Osteocyte (in vitro differentiated cells): Measurements from ENCODE around the gene CCER1. TPM values are rescaled to one million over a fixed set of nuclear protein-coding genes. Genes with fewer than 3 reads are reported as not detected.

Source experiments
- DNase-seq: peaks from one replicate; pipeline ENCODE4 v3.0.0; 2021; ENCODE audit warnings: mixed read lengths; ENCODE audit not compliant: unreplicated experiment; ENCODE audit errors: extremely low spot score
- H3K27ac Mint-ChIP-seq: one replicate; pipeline ENCODE4 v1.8.0; 2021; ENCODE audit warnings: mild to moderate bottlenecking, mixed read lengths; ENCODE audit not compliant: unreplicated experiment
- H3K27me3 Mint-ChIP-seq: one replicate; pipeline ENCODE4 v1.8.0; 2021; ENCODE audit warnings: mixed read lengths; ENCODE audit not compliant: unreplicated experiment
- H3K36me3 Mint-ChIP-seq: one replicate; pipeline ENCODE4 v1.8.0; 2021; ENCODE audit warnings: mixed read lengths; ENCODE audit not compliant: unreplicated experiment
- H3K4me1 Mint-ChIP-seq: one replicate; pipeline ENCODE4 v1.8.0; 2021; ENCODE audit warnings: mixed read lengths; ENCODE audit not compliant: unreplicated experiment
- H3K4me3 Mint-ChIP-seq: one replicate; pipeline ENCODE4 v1.8.0; 2021; ENCODE audit warnings: mild to moderate bottlenecking, moderate library complexity, mixed read lengths; ENCODE audit not compliant: unreplicated experiment
- H3K9me3 Mint-ChIP-seq: one replicate; pipeline ENCODE4 v1.8.0; 2021; ENCODE audit warnings: mixed read lengths; ENCODE audit not compliant: unreplicated experiment
- CTCF ChIP-seq: fragments of 200-600 bp; sonication (generic); IDR thresholded peaks from 2 replicates; pipeline ENCODE4 v1.5.0; 2021; ENCODE audit warnings: antibody characterized with exemption, mild to moderate bottlenecking, moderate library complexity
- total RNA-seq: library from RNA; stranded (reverse); gene quantifications from 2 replicates; pipeline ENCODE4 v1.2.1, GENCODE V29; 2021

CCER1 gene
- total RNA-seq, 1 donor from 2014 or later, result not detected

GRCh38 chr12:90954428-90954827 lies 548 bp downstream of the CCER1 start:
- H3K36me3 Mint-ChIP-seq, result no peaks in the 10 kb centered on the region
- no peak overlapping the region for H3K27ac Mint-ChIP-seq
- no peak for DNase-seq
- H3K9me3 Mint-ChIP-seq, result no peaks in the 10 kb centered on the region
- no peak for TF ChIP-seq CTCF
- peaks cover 5% of the 10 kb centered on the region for H3K4me1 Mint-ChIP-seq
- H3K4me3 Mint-ChIP-seq, result no peak overlapping the region
- H3K27me3 Mint-ChIP-seq, result peaks cover 3% of the 10 kb centered on the region

- Mint-ChIP-seq H3K36me3 (no peaks in the 10 kb centered on the region), H3K4me1 (peaks cover under 1% of the 10 kb centered on the region), H3K27ac (no peak overlapping the region), H3K27me3 (peaks cover 3% of the 10 kb centered on the region), H3K4me3 (no peak overlapping the region), H3K9me3 (no peaks in the 10 kb centered on the region)
- peak; percentile 36 for TF ChIP-seq CTCF
- no peak for DNase-seq
Observed at GRCh38 chr12:90953956-90954421, 987 bp downstream of the CCER1 start.

DNA sequence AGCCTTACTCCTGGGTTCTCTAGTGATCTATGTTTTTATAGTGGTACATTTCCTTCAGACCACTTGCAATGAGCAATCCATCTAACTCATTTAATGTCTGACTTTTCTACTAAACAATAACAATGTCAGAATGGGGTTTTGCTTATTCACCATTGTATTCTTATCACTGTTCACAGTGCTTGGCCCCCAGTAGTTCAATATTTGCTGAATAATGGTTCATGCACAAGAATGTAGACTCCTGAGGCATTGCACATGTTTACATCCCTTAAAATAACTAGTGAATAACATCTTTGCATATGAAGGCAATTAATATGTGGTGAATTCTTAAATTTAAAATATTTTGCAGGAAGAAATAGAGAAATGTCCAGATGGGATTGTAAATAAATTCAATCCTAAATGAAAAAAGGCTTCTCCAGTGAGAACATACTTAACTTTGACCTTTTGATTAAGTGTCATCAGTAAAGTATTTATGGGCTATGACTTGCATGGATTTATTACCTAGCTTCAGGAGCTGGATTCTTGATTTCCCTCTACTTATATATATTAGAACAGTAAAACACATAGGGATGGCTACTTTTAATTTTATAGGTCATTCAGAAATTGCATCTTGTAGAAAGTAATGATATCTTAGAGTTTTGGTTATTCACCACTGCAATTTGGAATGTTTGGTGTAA lies 3.4 kb downstream of the CCER1 start:
- TF ChIP-seq CTCF, result no peak
- H3K36me3 Mint-ChIP-seq, result no peaks in the 10 kb centered on the region
- peaks cover 3% of the 10 kb centered on the region for H3K27me3 Mint-ChIP-seq
- no peaks in the 10 kb centered on the region for H3K9me3 Mint-ChIP-seq
- H3K4me3 Mint-ChIP-seq, result no peak overlapping the region
- no peak for DNase-seq
- no peaks in the 10 kb centered on the region for H3K4me1 Mint-ChIP-seq
- H3K27ac Mint-ChIP-seq, result no peak overlapping the region

DNA sequence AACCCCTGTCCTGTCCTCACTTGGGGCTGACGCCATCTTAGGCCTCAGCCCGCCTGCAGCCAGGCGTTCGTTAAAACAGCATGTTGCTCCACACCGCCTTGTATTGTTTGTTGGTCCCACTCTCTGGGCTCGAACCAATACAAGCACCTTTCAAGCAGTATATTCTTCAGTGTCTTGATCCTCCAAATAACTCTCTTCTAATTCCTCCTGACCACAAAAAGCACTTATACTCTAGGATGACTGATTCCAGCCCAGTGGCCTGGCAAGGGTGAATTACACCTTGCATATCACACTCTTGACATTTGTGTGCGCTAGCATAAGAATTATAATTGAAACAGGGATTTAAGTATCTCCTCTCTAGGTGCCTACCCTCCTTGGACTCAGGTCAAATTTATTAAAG lies 7.1 kb downstream of the CCER1 start:
- Mint-ChIP-seq H3K9me3 (no peaks in the 10 kb centered on the region), H3K4me1 (no peaks in the 10 kb centered on the region), H3K27ac (no peak overlapping the region), H3K27me3 (peaks cover 6% of the 10 kb centered on the region), H3K36me3 (no peaks in the 10 kb centered on the region), H3K4me3 (no peak overlapping the region)
- no peak for DNase-seq
- no peak for TF ChIP-seq CTCF

DNA sequence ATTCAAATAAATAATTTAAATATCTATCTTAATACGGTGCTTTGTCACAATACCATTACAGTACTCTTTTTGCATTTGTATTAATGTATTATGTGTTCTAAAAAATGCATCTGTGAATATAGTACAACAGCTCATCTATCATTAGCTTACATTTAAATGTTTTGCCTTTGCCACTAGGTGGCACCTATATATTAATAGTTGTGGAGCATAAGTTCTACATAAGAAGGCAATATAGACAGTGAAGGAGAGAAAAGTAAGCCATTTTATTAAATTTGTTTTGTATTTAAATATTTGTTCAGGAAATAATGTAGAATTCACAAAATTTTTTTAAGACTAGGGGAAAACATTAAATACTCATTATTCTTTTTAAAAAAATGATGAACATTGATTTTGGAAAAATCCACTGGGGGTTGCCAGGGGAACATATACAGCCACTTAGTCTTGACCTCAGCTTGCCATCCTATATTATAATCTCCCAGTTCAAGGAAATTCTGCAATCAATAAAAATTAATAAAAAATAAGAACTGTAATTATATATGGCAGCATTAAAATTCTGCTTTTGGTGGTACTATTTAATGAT lies 9.8 kb downstream of the CCER1 start:
- DNase-seq, result no peak
- Mint-ChIP-seq H3K27me3 (peaks cover 3% of the 10 kb centered on the region), H3K27ac (no peak overlapping the region), H3K9me3 (no peaks in the 10 kb centered on the region), H3K4me1 (no peaks in the 10 kb centered on the region), H3K4me3 (no peak overlapping the region), H3K36me3 (no peaks in the 10 kb centered on the region)
- peak; percentile 70 for TF ChIP-seq CTCF
